ENCODE measurements around the gene ACE.

ACE gene

GRCh38 chr17:63475491-63476412, 1.1 kb upstream of the ACE start:
- DNase-seq, result no peak

- DNase-seq, result no peak
Measured at GRCh38 chr17:63476459-63476853, 405 bp upstream of the ACE start.

- no peak for DNase-seq
Measured at GRCh38 chr17:63477480-63478440, 899 bp downstream of the ACE start.

GRCh38 chr17:63478814-63479494, 2.1 kb downstream of the ACE start:
- DNase-seq, result peak; percentile 44

GRCh38 chr17:63479495-63480184, 2.8 kb downstream of the ACE start:
- DNase-seq, result peak; percentile 68

- DNase-seq, result no peak
Measured at GRCh38 chr17:63480192-63480784, 3.4 kb downstream of the ACE start.

- peak; percentile 97 for DNase-seq
Measured at GRCh38 chr17:63480826-63481487, 4.1 kb downstream of the ACE start.

- no peak for DNase-seq
Measured at GRCh38 chr17:63481488-63481870, 4.6 kb downstream of the ACE start.

GRCh38 chr17:63482509-63482908, 5.6 kb downstream of the ACE start:
- no peak for DNase-seq

GRCh38 chr17:63483038-63483437, 6.2 kb downstream of the ACE start:
- DNase-seq, result no peak

GRCh38 chr17:63483655-63484575, 7.1 kb downstream of the ACE start:
- no peak for DNase-seq

- DNase-seq, result no peak
Measured at GRCh38 chr17:63486317-63487013, 9.6 kb downstream of the ACE start.

GRCh38 chr17:63487014-63487339, 10.1 kb downstream of the ACE start:
- no peak for DNase-seq

- DNase-seq, result no peak
Measured at GRCh38 chr17:63488851-63489250, 12.0 kb downstream of the ACE start.

- no peak for DNase-seq
Measured at GRCh38 chr17:63489291-63489690, 12.4 kb downstream of the ACE start.

- no peak for DNase-seq
Measured at GRCh38 chr17:63490329-63490728, 13.5 kb downstream of the ACE start.

- no peak for DNase-seq
Measured at GRCh38 chr17:63490858-63491400, 14.1 kb downstream of the ACE start.

- no peak for DNase-seq
Measured at GRCh38 chr17:63491413-63491812, 14.6 kb downstream of the ACE start.

GRCh38 chr17:63491977-63492618, 15.2 kb downstream of the ACE start:
- DNase-seq, result no peak

Data from NCI-H1694 (cell line).